Skin of body (tissue), 2 donors: Measurements from ENCODE around the gene MGAT4A. TPM values are rescaled to one million over a fixed set of nuclear protein-coding genes. Genes with fewer than 3 reads are reported as not detected.
"Not testable (repeated sequence)": the region's sequence is repeated elsewhere in the genome, so short reads cannot be mapped to it uniquely, and the experiment has no call there.

Source experiments
- DNase-seq: peaks from one replicate; lab custom pipeline; 2025; lab: John Stamatoyannopoulos, UW
- total RNA-seq: library from RNA; depleted of rRNA; stranded (reverse); fragments of >200 nt; gene quantifications from one replicate; pipeline ENCODE4 v1.2.3, GENCODE V29; 2014

The MGAT4A gene
- total RNA-seq, 1 donor from 2014 or later: 8.5 TPM

- DNase-seq: peak; percentile 13
These were observed 752 bp downstream of the MGAT4A start for GRCh38 chr2:98730053-98730706.

- DNase-seq: no peak
These were observed 1.3 kb downstream of the MGAT4A start for GRCh38 chr2:98729652-98730051.

DNA sequence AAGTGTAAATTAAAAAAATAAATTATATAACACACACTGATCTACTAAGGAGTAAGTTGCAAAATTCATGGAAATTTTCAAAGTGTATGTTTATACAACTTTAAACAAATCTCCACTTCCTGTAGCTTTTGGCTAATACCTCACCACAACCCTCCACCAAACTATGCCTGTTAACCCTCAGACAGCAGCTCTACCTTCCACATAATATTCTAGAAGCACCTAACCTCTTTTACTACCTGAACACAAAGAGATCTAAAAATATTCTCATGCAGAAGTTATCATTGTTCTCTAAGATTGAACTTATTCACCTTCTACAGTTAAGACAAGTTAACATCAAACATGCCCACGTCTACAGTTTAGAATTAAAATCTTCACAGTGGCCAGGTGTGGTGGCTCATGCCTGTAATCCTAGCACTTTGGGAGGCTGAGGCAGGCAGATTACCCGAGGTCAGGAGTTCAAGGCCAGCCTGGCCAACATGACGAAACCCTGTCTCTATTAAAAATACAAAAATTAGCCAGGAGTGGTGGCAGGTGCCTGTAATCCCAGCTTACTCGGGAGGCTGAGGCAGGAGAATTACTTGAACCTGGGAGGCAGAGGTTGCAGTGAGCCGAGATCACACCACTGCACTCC is 2.7 kb downstream of the MGAT4A start:
- not testable (repeated sequence) for DNase-seq

DNA sequence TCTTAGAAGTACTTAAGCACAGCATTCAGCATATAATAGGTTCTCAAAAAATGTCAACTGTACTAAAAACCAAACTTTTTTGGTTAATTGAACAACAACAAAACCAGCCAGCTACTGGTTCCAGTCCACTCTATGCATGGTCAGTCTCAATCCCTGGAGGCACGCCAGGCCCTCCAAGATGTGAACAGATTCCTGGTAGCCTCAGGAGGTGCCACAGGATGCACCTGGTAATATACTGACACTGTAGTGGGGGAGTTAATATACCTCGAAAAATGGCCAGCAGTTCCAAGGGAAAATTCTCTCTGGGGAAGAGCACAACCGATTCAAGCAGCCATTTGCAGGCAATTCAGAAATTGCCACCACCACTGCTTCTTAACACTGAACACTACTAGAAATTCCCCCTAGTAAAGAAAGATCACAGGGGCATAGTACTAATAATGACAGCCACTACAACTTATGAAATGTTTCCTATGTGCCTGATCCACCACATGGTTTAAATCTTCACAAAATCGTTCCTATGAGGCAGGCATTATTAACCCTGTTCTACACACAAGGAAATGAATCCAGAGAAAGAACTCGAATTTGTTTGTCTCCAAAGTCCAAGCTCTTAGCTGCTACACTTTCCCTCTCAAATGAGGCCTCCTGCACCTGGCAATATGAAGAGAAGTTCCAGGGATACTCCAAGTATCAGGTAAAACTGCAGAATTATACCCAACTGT is 3.4 kb downstream of the MGAT4A start:
- no peak for DNase-seq

DNA sequence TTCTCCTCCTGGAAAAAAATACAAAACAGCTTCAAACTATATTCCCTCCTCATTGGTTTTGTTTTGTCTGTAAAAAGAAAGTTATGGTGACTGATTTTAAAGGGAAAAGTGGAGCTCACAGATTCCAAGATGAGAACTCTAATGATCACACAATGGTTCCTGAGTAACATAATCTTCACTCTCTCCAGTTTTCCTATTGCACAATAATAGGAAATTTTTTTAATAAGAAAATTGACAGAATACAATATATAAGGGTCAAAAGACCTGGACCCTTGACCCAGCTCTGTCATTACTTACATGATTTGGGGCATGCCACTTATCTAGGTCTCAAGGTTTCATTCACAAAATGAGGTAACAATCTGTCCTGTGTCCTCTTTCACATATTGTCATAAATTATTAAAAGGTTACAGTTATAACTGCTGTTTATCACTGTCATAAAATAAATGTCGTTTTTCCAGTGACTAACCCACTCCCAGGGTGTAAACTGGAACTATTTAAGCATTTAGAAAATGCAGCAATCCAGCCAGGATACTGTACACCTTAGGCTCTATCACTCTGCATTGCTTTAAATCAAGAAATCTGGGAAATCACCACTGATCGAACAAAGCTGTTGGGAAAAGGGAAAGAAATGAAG is 4.1 kb downstream of the MGAT4A start:
- DNase-seq: no peak

- DNase-seq: no peak
These were observed 4.7 kb downstream of the MGAT4A start for GRCh38 chr2:98726205-98726604.

- DNase-seq: no peak
These were observed 10.6 kb downstream of the MGAT4A start for GRCh38 chr2:98720286-98720685.

GRCh38 chr2:98717621-98718020 is 13.3 kb downstream of the MGAT4A start:
- DNase-seq: no peak

GRCh38 chr2:98716786-98717185 is 14.1 kb downstream of the MGAT4A start:
- no peak for DNase-seq

DNA sequence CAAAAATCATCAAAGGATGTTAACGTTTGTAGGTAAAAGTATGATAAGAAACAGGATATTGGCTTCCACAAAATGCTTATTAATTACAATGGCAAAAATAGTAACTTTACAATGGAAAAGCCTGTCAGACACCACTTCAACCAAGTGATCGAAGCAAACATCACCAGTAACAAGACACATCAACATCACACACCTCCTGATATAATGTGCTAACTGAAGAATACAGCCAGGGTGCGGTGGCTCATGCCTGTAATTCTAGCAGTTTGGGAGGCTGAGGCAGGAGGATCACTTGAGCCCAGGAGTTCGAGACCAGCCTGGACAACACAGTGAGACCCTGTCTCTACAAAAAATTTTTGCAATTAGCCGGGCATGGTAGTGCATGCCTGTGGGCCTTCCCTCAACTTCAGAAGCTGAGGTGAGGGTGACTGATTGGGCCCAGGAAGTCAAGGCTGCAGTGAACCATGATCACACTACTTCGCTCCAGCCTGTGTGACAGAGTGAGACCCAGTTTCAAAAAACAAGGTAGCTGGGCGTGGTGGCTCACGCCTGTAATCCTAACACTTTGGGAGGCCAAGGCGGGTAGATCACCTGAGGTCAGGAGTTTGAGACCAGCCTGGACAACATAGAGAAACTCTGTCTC is 15.0 kb downstream of the MGAT4A start:
- no peak for DNase-seq

- DNase-seq: no peak
These were observed 17.5 kb downstream of the MGAT4A start for GRCh38 chr2:98713332-98714015.

DNA sequence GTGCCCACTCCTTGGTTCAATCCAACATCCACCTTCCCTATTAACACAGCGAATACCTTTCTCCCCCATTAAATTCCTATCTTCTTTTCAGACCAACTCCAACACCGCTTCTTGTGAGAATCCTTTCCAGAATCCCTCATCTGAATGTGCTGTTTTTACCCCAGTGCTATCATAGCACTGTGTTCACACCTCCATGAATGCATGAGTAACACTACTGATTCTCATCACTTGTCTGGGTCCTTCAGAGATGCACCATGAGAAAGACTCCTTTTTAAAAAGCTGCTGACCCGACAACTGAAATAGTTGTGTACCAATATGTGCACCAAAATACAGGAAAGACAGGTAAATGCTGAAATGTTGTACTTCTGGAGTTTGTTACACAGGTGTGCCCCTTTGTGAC is 18.8 kb downstream of the MGAT4A start:
- no peak for DNase-seq

DNA sequence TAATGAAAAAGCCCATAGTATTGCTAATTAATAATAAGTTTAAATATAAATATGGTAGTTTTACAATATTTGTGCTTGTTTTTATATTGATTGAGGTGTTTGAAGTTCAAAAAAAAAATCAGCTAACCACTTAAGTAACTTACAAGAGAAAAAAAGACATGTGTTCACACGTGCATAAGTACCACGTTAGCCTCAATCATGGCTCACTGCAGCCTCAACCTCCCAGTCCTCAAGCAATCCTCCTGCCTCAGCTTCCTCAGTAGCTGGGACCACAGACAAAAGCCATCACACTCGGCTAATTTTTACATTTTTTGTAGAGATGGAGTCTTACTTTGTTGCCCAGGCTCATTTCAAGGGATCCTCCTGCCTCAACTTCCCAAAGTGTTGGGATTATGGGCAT is 19.4 kb downstream of the MGAT4A start:
- DNase-seq: no peak

DNA sequence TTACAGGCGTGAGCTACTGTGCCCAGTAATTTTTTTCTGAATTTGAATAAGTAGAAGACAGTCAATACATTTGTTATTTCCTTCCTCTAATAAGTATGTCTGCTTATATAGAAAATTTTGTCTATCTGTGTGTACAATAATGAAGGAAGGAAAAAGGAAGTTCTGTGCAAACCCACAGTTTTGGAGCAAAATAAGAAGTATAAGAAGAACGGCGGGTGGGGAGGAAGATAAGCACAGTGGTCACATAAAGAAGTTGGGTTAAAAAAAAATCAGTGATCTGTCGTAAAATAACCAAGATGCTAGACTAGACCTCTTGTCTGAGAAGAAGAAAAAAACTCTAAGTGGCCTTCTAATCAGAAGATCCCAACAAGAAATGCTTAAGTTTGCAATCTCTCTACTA is 20.2 kb downstream of the MGAT4A start:
- no peak for DNase-seq

- no peak for DNase-seq
These were observed 21.4 kb downstream of the MGAT4A start for GRCh38 chr2:98709535-98709934.

GRCh38 chr2:98708396-98709186 is 22.3 kb downstream of the MGAT4A start:
- no peak for DNase-seq

DNA sequence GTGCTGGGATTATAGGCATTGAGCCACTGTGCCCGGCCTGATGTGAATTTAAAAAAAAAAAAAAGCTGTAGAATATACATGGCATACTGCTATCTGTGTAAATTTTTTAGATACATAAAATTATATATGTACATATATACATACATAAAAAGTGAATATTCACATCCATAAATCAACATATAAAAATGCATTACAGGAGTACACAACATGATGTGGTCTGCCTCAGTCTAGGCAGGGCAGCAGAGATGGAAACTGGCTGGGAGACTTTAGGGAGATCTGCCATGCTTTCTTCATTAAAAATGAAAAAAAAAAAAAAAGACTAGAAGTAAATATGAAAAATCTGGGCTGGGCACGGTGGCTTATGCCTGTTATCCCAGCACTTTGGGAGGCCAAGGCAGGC is 24.3 kb downstream of the MGAT4A start:
- DNase-seq: no peak

GRCh38 chr2:98705333-98705617 is 25.7 kb downstream of the MGAT4A start:
- DNase-seq: no peak

GRCh38 chr2:98704499-98705332 is 26.2 kb downstream of the MGAT4A start:
- no peak for DNase-seq

- no peak for DNase-seq
These were observed 27.2 kb downstream of the MGAT4A start for GRCh38 chr2:98703738-98704137.
